GM12891 (cell line): ENCODE data around the gene SBNO2.

Experiments
- PAX5 ChIP-seq: IDR thresholded peaks from 2 replicates; pipeline ENCODE4 v1.6.1; 2011; ENCODE audit warnings: low read length, moderate library complexity, mild to moderate bottlenecking; ENCODE audit not compliant: insufficient read depth, severe bottlenecking
- POLR2A ChIP-seq: IDR thresholded peaks from 2 replicates; pipeline ENCODE4 v1.6.1; 2011; ENCODE audit warnings: low read depth, low read length, control low read depth
- POLR2AphosphoS5 ChIP-seq: IDR thresholded peaks from 2 replicates; pipeline ENCODE4 v1.6.1; 2011; ENCODE audit warnings: low read depth, low read length, control low read depth
- SPI1 ChIP-seq: IDR thresholded peaks from 2 replicates; pipeline ENCODE4 v1.6.1; 2011; ENCODE audit warnings: low read depth, low read length, control low read depth
- TAF1 ChIP-seq: IDR thresholded peaks from 2 replicates; pipeline ENCODE4 v1.6.1; 2011; ENCODE audit warnings: low read depth, low read length, control low read depth

DNA sequence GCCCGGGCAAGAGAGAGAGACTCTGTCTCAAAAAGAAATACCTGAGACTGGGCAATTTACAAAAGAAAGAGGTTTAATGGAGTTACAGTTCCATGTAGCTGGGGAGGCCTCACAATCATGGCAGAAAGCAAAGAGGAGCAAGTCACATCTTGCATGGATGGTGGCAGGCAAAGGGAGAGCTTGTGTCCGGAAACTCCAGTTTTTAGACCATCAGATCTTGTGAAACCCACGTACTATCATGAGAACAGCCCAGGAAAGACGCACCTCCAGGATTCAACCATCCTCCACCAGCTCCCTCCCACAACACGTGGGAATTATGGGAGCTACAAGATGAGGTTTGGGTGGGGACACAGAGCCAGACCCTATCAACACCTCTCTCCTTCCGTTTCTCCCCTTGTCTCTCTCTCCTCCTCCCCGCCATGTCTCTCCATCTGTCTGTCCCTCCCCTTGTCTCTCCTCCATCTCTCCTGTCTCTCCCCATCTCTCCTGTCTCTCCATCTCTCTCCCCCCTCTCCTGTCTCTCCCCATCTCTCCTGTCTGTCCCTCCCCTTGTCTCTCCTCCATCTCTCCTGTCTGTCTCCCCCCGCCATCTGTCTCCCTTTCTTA is 88.9 kb downstream of the SBNO2 start:
- TF ChIP-seq POLR2A (0 out of 2 replicates have a peak, but pooled peaks have one; percentile 33), SPI1 (no peak), TAF1 (no peak), POLR2AphosphoS5 (0 out of 2 replicates have a peak, but pooled peaks have one; percentile 51), PAX5 (no peak)
